ENCODE measurements around the gene PRDM7. TPM values are rescaled to one million over a fixed set of nuclear protein-coding genes. Genes with fewer than 3 reads are reported as not detected.
"Not testable (repeated sequence)": the region's sequence is repeated elsewhere in the genome, so short reads cannot be mapped to it uniquely, and the experiment has no call there.

Gene PRDM7
- total RNA-seq = not detected
- not detected for polyA plus RNA-seq

- intact Hi-C loops (cut with DNase I) = no loop called here
- no peaks in the 10 kb centered on the region for H3K36me3 ChIP-seq
- TF ChIP-seq POLR2AphosphoS5 (IDR thresholded peaks at IDR 0.05) (peak in 2 of 4 donors; percentile 8 to 61), CTCF (IDR thresholded peaks at IDR 0.05) (no peak), EP300 (IDR thresholded peaks at IDR 0.05) (no peak), POLR2A (IDR thresholded peaks at IDR 0.05) (no peak)
- DNase-seq = peak; percentile 96
- H3K27me3 ChIP-seq = peaks cover 0 to 9% (median 0%) of the 10 kb centered on the region in 3 donors
- WGBS, 2 donors = 0 to 1% methylated on average over 32 of the region's 32 CpGs
- peak within 1 kb of the TSS in 3 of 4 donors; percentile 42 to 52 (median 43) for H3K4me3 ChIP-seq
- peak within 1 kb of the TSS; percentile 69 to 84 (median 76) for H3K27ac ChIP-seq
- no peaks in the 10 kb centered on the region for H3K9me3 ChIP-seq
- H3K4me1 ChIP-seq = peaks cover 0 to 17% (median 15%) of the 10 kb centered on the region in 4 donors
These were observed at the start of gene PRDM7 for GRCh38 chr16:90077240-90077756. Gene PRDM7 (minus strand): TSS chr16:90077331. CDS start chr16:90075910, 1,421 bp downstream.

DNA sequence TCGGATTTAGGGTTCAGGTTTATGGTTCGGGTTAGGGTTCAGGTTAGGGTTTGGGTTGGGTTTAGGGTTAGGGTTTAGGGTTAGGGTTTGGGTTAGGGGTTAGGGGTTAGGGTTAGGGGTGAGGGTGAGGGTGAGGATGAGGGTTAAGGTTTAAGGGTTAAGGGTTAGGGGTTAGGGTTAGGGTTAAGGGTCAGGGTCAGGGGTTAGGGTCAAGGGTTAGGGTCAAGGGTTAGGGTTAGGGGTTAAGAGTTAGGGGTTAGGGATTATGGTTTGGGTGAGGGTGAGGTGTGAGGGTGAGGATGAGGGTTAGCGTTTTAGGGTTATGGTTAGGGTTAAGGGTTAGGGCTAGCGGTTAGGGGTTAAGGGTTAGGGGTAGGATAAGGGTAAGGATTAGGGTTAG lies 44.7 kb upstream of the PRDM7 start:
- intact Hi-C loops (cut with DNase I); H3K36me3 ChIP-seq; H3K27ac ChIP-seq; H3K4me1 ChIP-seq; H3K9me3 ChIP-seq; DNase-seq; H3K4me3 ChIP-seq; H3K27me3 ChIP-seq: not testable (repeated sequence)
- WGBS, 2 donors = 94 to 100% methylated on average over 1 of the region's 4 CpGs

- H3K27me3 ChIP-seq; DNase-seq; intact Hi-C loops (cut with DNase I); H3K9me3 ChIP-seq; H3K4me3 ChIP-seq; H3K36me3 ChIP-seq; H3K27ac ChIP-seq; H3K4me1 ChIP-seq: not testable (repeated sequence)
- WGBS, 2 donors = 24 to 94% methylated on average over 2 of the region's 6 CpGs
These were observed 30.5 kb upstream of the PRDM7 start for GRCh38 chr16:90107617-90108016.

DNA sequence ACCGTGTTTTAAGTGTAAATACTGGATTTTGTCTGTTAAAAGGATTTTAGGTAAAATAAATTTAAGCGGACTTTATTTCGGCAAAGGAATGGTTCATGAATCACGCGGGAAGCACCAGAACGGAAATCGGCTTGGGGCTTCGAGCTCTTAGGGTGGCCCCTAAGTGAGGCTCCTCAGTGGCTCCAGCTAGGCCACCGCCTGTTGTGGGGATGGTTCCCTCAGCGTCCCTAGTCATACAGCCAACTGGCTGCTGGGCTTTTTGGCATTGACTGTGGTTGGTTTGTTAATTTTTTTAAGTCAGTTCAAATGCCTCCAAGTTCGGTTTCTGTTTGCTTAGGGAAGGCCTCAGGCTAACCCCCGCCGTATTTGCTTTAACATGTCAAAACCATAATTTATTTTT lies 29.9 kb upstream of the PRDM7 start:
- H3K36me3 ChIP-seq; intact Hi-C loops (cut with DNase I); H3K27me3 ChIP-seq; H3K4me3 ChIP-seq; DNase-seq; H3K9me3 ChIP-seq; H3K27ac ChIP-seq; H3K4me1 ChIP-seq: not testable (repeated sequence)
- 90 to 91% methylated on average over 8 of the region's 13 CpGs for WGBS, 2 donors

GRCh38 chr16:90106271-90106670 lies 29.1 kb upstream of the PRDM7 start:
- H3K36me3 ChIP-seq; DNase-seq; H3K9me3 ChIP-seq; H3K27me3 ChIP-seq; H3K4me1 ChIP-seq; H3K4me3 ChIP-seq; intact Hi-C loops (cut with DNase I); H3K27ac ChIP-seq: not testable (repeated sequence)
- 30 to 34% methylated on average over 32 of the region's 32 CpGs for WGBS, 2 donors

- H3K4me3 ChIP-seq; H3K27ac ChIP-seq; DNase-seq; H3K36me3 ChIP-seq; H3K9me3 ChIP-seq; intact Hi-C loops (cut with DNase I); H3K4me1 ChIP-seq; H3K27me3 ChIP-seq: not testable (repeated sequence)
- WGBS, 2 donors = 88 to 91% methylated on average over 12 to 13 of the region's 13 CpGs
These were observed 27.6 kb upstream of the PRDM7 start for GRCh38 chr16:90104725-90105124.

GRCh38 chr16:90102086-90102884 lies 25.2 kb upstream of the PRDM7 start:
- H3K36me3 ChIP-seq; H3K4me1 ChIP-seq; DNase-seq; H3K27ac ChIP-seq; H3K27me3 ChIP-seq; H3K9me3 ChIP-seq; H3K4me3 ChIP-seq; intact Hi-C loops (cut with DNase I): not testable (repeated sequence)
- 60 to 71% methylated on average over 10 to 12 of the region's 12 CpGs for WGBS, 2 donors

DNA sequence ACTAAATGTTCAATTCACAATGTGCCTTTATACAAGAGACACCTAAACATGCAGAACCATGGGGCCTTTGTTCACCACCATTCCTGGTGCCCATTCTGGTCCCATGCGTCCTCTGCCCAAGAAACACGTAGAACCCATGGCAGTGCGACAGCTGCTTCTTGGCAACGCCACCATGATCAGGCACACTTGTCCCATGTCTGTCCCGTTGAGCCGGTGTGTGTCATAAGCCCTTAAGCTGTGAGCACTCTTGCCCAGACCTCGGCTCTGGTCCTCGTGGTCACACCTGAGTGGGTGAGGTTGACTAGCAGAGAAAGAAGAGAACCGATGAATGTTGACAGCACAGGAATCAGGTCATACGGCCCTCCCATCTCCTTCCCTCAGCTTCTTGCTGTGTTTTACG lies 24.2 kb upstream of the PRDM7 start:
- intact Hi-C loops (cut with DNase I); H3K36me3 ChIP-seq; H3K27ac ChIP-seq; DNase-seq; H3K9me3 ChIP-seq; H3K4me1 ChIP-seq; H3K4me3 ChIP-seq; H3K27me3 ChIP-seq: not testable (repeated sequence)
- WGBS, 2 donors = 92 to 93% methylated on average over 10 to 11 of the region's 11 CpGs

DNA sequence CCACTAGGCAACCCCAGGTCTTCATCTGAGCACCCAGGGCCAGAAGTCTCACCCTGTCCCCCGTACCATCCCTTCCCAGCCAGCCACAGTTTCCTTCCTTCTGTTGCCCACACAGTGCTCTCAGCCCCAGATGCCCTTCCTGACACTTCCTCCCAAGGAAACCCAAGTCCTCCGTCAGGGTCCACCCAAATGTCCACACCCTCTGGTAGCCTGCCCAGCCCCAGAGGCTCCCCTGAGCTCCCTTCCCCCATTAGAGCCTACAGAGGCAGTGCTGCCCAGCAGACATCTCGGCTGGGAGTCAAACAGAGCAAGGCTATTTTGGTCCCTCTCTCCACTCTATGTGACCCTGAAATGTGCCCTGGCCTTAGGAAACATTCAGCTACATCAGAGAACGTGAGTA lies 23.7 kb upstream of the PRDM7 start:
- intact Hi-C loops (cut with DNase I); H3K9me3 ChIP-seq; H3K27me3 ChIP-seq; H3K27ac ChIP-seq; H3K36me3 ChIP-seq; H3K4me3 ChIP-seq; H3K4me1 ChIP-seq; DNase-seq: not testable (repeated sequence)
- WGBS, 2 donors = no CpG with 5 or more reads among the region's 4 CpGs

DNA sequence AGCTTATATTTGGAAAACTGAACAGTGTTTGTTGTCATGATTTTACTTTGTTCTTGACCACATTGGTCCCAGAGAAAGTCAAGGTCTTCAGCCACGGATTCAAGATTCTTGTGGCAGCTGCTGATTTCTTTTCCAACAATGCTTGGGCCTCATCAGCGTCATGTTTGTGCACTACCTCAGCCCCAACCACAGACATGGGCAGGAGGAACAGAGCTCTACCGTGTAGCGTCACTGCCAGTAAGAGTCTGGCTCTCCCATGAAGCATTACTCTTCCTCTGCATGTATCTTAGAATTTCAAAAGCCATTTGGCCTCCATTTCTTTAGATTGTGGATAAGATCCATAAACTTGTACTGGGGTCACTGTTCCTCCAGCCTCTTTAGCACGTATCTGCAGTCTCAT lies 23.1 kb upstream of the PRDM7 start:
- H3K4me3 ChIP-seq; H3K4me1 ChIP-seq; H3K27me3 ChIP-seq; H3K27ac ChIP-seq; H3K36me3 ChIP-seq; H3K9me3 ChIP-seq; intact Hi-C loops (cut with DNase I); DNase-seq: not testable (repeated sequence)
- WGBS, 2 donors = 61 to 85% methylated on average over 4 of the region's 5 CpGs

GRCh38 chr16:90098936-90099335 lies 21.8 kb upstream of the PRDM7 start:
- H3K27ac ChIP-seq; H3K27me3 ChIP-seq; DNase-seq; intact Hi-C loops (cut with DNase I); H3K36me3 ChIP-seq; H3K9me3 ChIP-seq; H3K4me3 ChIP-seq; H3K4me1 ChIP-seq: not testable (repeated sequence)
- 56 to 71% methylated on average over 3 of the region's 5 CpGs for WGBS, 2 donors
